ENCODE results near the gene NR4A3. TPM values are rescaled to one million over a fixed set of nuclear protein-coding genes. Genes with fewer than 3 reads are reported as not detected.

Gene NR4A3
- polyA plus RNA-seq, 3 donors, result 0.88 to 2.1 (median 0.92) TPM

DNA sequence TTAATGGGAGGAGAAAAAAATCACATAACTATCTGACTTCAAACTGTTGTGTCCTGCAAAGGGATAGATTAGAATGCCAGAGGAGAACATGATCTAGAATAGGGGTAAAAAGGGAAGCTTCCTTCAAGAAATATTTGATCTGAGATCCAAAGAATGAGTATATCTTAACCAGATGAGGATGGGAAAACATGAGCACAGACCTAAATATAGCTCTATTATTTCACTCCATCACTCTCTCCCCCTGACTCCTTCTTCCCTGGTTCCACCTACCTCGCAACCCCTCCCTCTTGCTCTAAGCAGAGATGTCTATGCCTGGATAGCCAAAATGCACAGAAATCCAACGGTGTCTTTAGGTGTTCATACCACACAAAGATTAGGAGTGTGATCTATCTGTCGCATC, 36.4 kb downstream of the NR4A3 start:
- Mint-ChIP-seq H3K36me3 (no peaks in the 10 kb centered on the region), H3K4me3 (no peak overlapping the region), H3K27ac (no peak overlapping the region), H3K27me3 (ENCODE audit: low read depth in 3 of 3) (peaks cover 0 to 2% (median 0%) of the 10 kb centered on the region in 3 donors), H3K4me1 (no peaks in the 10 kb centered on the region), H3K9me3 (peaks cover 0 to 2% (median 0%) of the 10 kb centered on the region in 7 donors)
- H3K27ac ChIP-seq (ENCODE audit: low read depth in 1 of 2, low read length in 2 of 2), result no peak overlapping the region
- no peak overlapping the region for H2AFZ ChIP-seq (ENCODE audit: insufficient read depth, low read depth, low read length, poor library complexity, severe bottlenecking)
- TF ChIP-seq CTCF (IDR thresholded peaks at IDR 0.05), result no peak
- H3K4me1 ChIP-seq (ENCODE audit: control insufficient read depth in 1 of 2, insufficient read depth in 2 of 2, low read length in 2 of 2), result no peaks in the 10 kb centered on the region
- no peaks in the 10 kb centered on the region for H3K27me3 ChIP-seq (ENCODE audit: control insufficient read depth in 2 of 2, insufficient read depth in 2 of 2, low read length in 2 of 2)
- intact Hi-C loops (cut with micrococcal nuclease), result no loop called here
- no peaks in the 10 kb centered on the region for H3K9me3 ChIP-seq (replicated peaks in 1 of 2; ENCODE audit: control insufficient read depth in 1 of 2, insufficient read depth in 1 of 2, low read length in 2 of 2)
- H3K36me3 ChIP-seq (replicated peaks in 1 of 2; ENCODE audit: control insufficient read depth in 1 of 2, insufficient read depth in 2 of 2, low read length in 2 of 2), result no peaks in the 10 kb centered on the region
- DNase-seq, result no peak
- H3K79me2 ChIP-seq (ENCODE audit: insufficient read depth, low read length), result no peaks in the 10 kb centered on the region
- no peak overlapping the region for H3K9ac ChIP-seq (ENCODE audit: insufficient read depth, low read length, poor library complexity, severe bottlenecking)
- no peak overlapping the region for H3K4me2 ChIP-seq (replicated peaks; ENCODE audit: extremely low read depth, low read length, poor library complexity, severe bottlenecking)
- no peak overlapping the region for H3K4me3 ChIP-seq (replicated peaks in 1 of 3; ENCODE audit: low read depth in 2 of 3, low read length in 3 of 3)
- 100% methylated on average over 2 of the region's 3 CpGs for WGBS (ENCODE audit: insufficient coverage)
- H4K20me1 ChIP-seq (ENCODE audit: insufficient read depth, low read length), result no peaks in the 10 kb centered on the region

GRCh38 chr9:99859243-99859980, 37.7 kb downstream of the NR4A3 start:
- Histone ChIP-seq H3K9me3 (replicated peaks in 1 of 2; ENCODE audit: control insufficient read depth in 1 of 2, insufficient read depth in 1 of 2, low read length in 2 of 2) (no peaks in the 10 kb centered on the region), H3K36me3 (replicated peaks in 1 of 2; ENCODE audit: control insufficient read depth in 1 of 2, insufficient read depth in 2 of 2, low read length in 2 of 2) (no peaks in the 10 kb centered on the region), H3K4me2 (replicated peaks; ENCODE audit: extremely low read depth, low read length, poor library complexity, severe bottlenecking) (no peak overlapping the region), H2AFZ (ENCODE audit: insufficient read depth, low read depth, low read length, poor library complexity, severe bottlenecking) (no peak overlapping the region), H3K9ac (ENCODE audit: insufficient read depth, low read length, poor library complexity, severe bottlenecking) (no peak overlapping the region), H4K20me1 (ENCODE audit: insufficient read depth, low read length) (no peaks in the 10 kb centered on the region), H3K4me1 (ENCODE audit: control insufficient read depth in 1 of 2, insufficient read depth in 2 of 2, low read length in 2 of 2) (no peaks in the 10 kb centered on the region), H3K27me3 (ENCODE audit: control insufficient read depth in 2 of 2, insufficient read depth in 2 of 2, low read length in 2 of 2) (no peaks in the 10 kb centered on the region), H3K27ac (ENCODE audit: low read depth in 1 of 2, low read length in 2 of 2) (no peak overlapping the region), H3K79me2 (ENCODE audit: insufficient read depth, low read length) (no peaks in the 10 kb centered on the region), H3K4me3 (replicated peaks in 1 of 3; ENCODE audit: low read depth in 2 of 3, low read length in 3 of 3) (no peak overlapping the region)
- intact Hi-C loops (cut with micrococcal nuclease), result no loop called here
- peak in 1 of 3 donors; percentile 13 for DNase-seq
- H3K4me3 Mint-ChIP-seq, result no peak overlapping the region
- H3K27me3 Mint-ChIP-seq (ENCODE audit: low read depth in 3 of 3), result peaks cover 0 to 2% (median 2%) of the 10 kb centered on the region in 3 donors
- H3K36me3 Mint-ChIP-seq, result no peaks in the 10 kb centered on the region
- WGBS (ENCODE audit: insufficient coverage), result no CpG with 5 or more reads among the region's 5 CpGs
- no peak for TF ChIP-seq CTCF (IDR thresholded peaks at IDR 0.05)
- H3K9me3 Mint-ChIP-seq, result peaks cover 0 to 2% (median 0%) of the 10 kb centered on the region in 7 donors
- no peaks in the 10 kb centered on the region for H3K4me1 Mint-ChIP-seq
- no peak overlapping the region for H3K27ac Mint-ChIP-seq

Data from CD14-positive monocyte (primary cell).